RKO (cell line): Measurements from ENCODE around the gene PC.

ENCODE experiments used
- DNase-seq: peaks from one replicate; pipeline ENCODE4 v3.0.0-alpha.2; 2016; ENCODE audit warnings: low spot score

PC gene

GRCh38 chr11:66854231-66854661 lies 103.9 kb downstream of the PC start:
- DNase-seq, result no peak

- no peak for DNase-seq
Measured at GRCh38 chr11:66853242-66854229, 104.6 kb downstream of the PC start.

- no peak for DNase-seq
Measured at GRCh38 chr11:66852466-66853241, 105.5 kb downstream of the PC start.

- DNase-seq, result no peak
Measured at GRCh38 chr11:66851698-66852465, 106.3 kb downstream of the PC start.

GRCh38 chr11:66851239-66851596 lies 107.0 kb downstream of the PC start:
- DNase-seq, result no peak

- DNase-seq, result no peak
Measured at GRCh38 chr11:66850588-66851238, 107.5 kb downstream of the PC start.

- no peak for DNase-seq
Measured at GRCh38 chr11:66850235-66850587, 108.0 kb downstream of the PC start.

GRCh38 chr11:66849501-66850234 lies 108.5 kb downstream of the PC start:
- DNase-seq, result no peak

GRCh38 chr11:66848671-66849500 lies 109.3 kb downstream of the PC start:
- DNase-seq, result no peak

GRCh38 chr11:66847461-66848232 lies 110.5 kb downstream of the PC start:
- DNase-seq, result no peak

GRCh38 chr11:66846671-66847091 lies 111.5 kb downstream of the PC start:
- DNase-seq, result no peak

GRCh38 chr11:66845876-66846212 lies 112.3 kb downstream of the PC start:
- DNase-seq, result no peak

GRCh38 chr11:66845143-66845875 lies 112.9 kb downstream of the PC start:
- DNase-seq, result no peak

- DNase-seq, result no peak
Measured at GRCh38 chr11:66844496-66845142, 113.6 kb downstream of the PC start.

- DNase-seq, result no peak
Measured at GRCh38 chr11:66843776-66844495, 114.2 kb downstream of the PC start.

- peak; percentile 89 for DNase-seq
Measured at GRCh38 chr11:66842896-66843775, 115.0 kb downstream of the PC start, which contains the start of gene RCE1. RCE1 (plus strand) TSS chr11:66843441; CDS start chr11:66843456, 15 bp downstream.
